HK-2 (cell line): ENCODE results near the gene ALDH1A3.

Experiments
- DNase-seq: peaks from one replicate; pipeline ENCODE4 v3.0.0-alpha.2; 2018; ENCODE audit not compliant: unreplicated experiment

ALDH1A3 gene

GRCh38 chr15:100859970-100860828, 19.4 kb upstream of the ALDH1A3 start:
- no peak for DNase-seq

- no peak for DNase-seq
These were observed 18.7 kb upstream of the ALDH1A3 start for GRCh38 chr15:100860829-100861510.

GRCh38 chr15:100861511-100861991, 18.1 kb upstream of the ALDH1A3 start:
- no peak for DNase-seq

- no peak for DNase-seq
These were observed 17.5 kb upstream of the ALDH1A3 start for GRCh38 chr15:100862162-100862561.

- no peak for DNase-seq
These were observed 16.4 kb upstream of the ALDH1A3 start for GRCh38 chr15:100863075-100863795.

- DNase-seq: no peak
These were observed 15.8 kb upstream of the ALDH1A3 start for GRCh38 chr15:100863796-100864267.

GRCh38 chr15:100866386-100867330, 13.0 kb upstream of the ALDH1A3 start:
- DNase-seq: no peak

- no peak for DNase-seq
These were observed 12.2 kb upstream of the ALDH1A3 start for GRCh38 chr15:100867433-100867832.

- DNase-seq: no peak
These were observed 10.3 kb upstream of the ALDH1A3 start for GRCh38 chr15:100869151-100869999.

GRCh38 chr15:100873029-100873677, 6.5 kb upstream of the ALDH1A3 start:
- DNase-seq: peak; percentile 35

- DNase-seq: no peak
These were observed 4.1 kb upstream of the ALDH1A3 start for GRCh38 chr15:100875495-100875894.

- no peak for DNase-seq
These were observed 3.7 kb upstream of the ALDH1A3 start for GRCh38 chr15:100875976-100876375.

- no peak for DNase-seq
These were observed 2.1 kb upstream of the ALDH1A3 start for GRCh38 chr15:100877551-100877950.

- DNase-seq: no peak
These were observed 1.5 kb upstream of the ALDH1A3 start for GRCh38 chr15:100878130-100878529.

- no peak for DNase-seq
These were observed 983 bp upstream of the ALDH1A3 start for GRCh38 chr15:100878648-100879047.

- peak; percentile 13 for DNase-seq
These were observed 569 bp upstream of the ALDH1A3 start for GRCh38 chr15:100879061-100879463.

GRCh38 chr15:100880139-100880896, 687 bp downstream of the ALDH1A3 start:
- no peak for DNase-seq

GRCh38 chr15:100880897-100881242, 1.2 kb downstream of the ALDH1A3 start:
- DNase-seq: no peak
